Activated CD4-positive, CD25-positive, alpha-beta regulatory T cell (primary cell): ENCODE data around the gene KDM1A.

Experiments used
- DNase-seq, 4 experiments: peaks; one replicate each; lab custom pipeline; 2025; lab: John Stamatoyannopoulos, UW

KDM1A gene

GRCh38 chr1:23110391-23110790 is 91.1 kb downstream of the KDM1A start:
- DNase-seq = no peak

- DNase-seq = no peak
Measured at GRCh38 chr1:23111600-23112535, 92.6 kb downstream of the KDM1A start.

GRCh38 chr1:23114424-23115079 is 95.3 kb downstream of the KDM1A start:
- DNase-seq = no peak

- no peak for DNase-seq
Measured at GRCh38 chr1:23116216-23116836, 97.1 kb downstream of the KDM1A start.

- no peak for DNase-seq
Measured at GRCh38 chr1:23116921-23117699, 97.8 kb downstream of the KDM1A start.

- no peak for DNase-seq
Measured at GRCh38 chr1:23118407-23118806, 99.1 kb downstream of the KDM1A start.

- DNase-seq = no peak
Measured at GRCh38 chr1:23118957-23119792, 99.9 kb downstream of the KDM1A start.

GRCh38 chr1:23120383-23120782 is 101.1 kb downstream of the KDM1A start:
- DNase-seq = no peak

- no peak for DNase-seq
Measured at GRCh38 chr1:23122023-23122748, 102.9 kb downstream of the KDM1A start.

- DNase-seq = no peak
Measured at GRCh38 chr1:23122796-23123195, 103.5 kb downstream of the KDM1A start.

- no peak for DNase-seq
Measured at GRCh38 chr1:23123528-23123927, 104.3 kb downstream of the KDM1A start.

- DNase-seq = no peak
Measured at GRCh38 chr1:23124259-23125026, 105.2 kb downstream of the KDM1A start.

- no peak for DNase-seq
Measured at GRCh38 chr1:23125489-23125888, 106.2 kb downstream of the KDM1A start.

- DNase-seq = no peak
Measured at GRCh38 chr1:23126200-23126599, 106.9 kb downstream of the KDM1A start.

GRCh38 chr1:23126801-23127200 is 107.5 kb downstream of the KDM1A start:
- no peak for DNase-seq

GRCh38 chr1:23129846-23130245 is 110.6 kb downstream of the KDM1A start:
- no peak for DNase-seq

GRCh38 chr1:23132033-23132432 is 112.8 kb downstream of the KDM1A start:
- DNase-seq = no peak
